Activated B cell treated with CpG ODN at 0.5 μM for 24 hours (primary cell): ENCODE data around the gene RBM39. TPM values are rescaled to one million over a fixed set of nuclear protein-coding genes. Genes with fewer than 3 reads are reported as not detected.

Experiments
- ATAC-seq: fragments of 200-7000 bp; cut with Tn5 transposase; one replicate; pipeline ENCODE4 v1.10.0; 2021; ENCODE audit warnings: low read depth, mild to moderate bottlenecking, moderate library complexity
- CTCF ChIA-PET: fragments of 350-600 bp; sonication (Branson Sonifier 250); formaldehyde crosslinking; loops from one replicate; lab custom pipeline; 2021; ENCODE audit warnings: antibody characterized with exemption; lab: Charles Lee
- POLR2A ChIA-PET: fragments of 350-600 bp; sonication (Branson Sonifier 250); formaldehyde crosslinking; loops from one replicate; lab custom pipeline; 2021; ENCODE audit warnings: antibody characterized with exemption; lab: Charles Lee
- DNase-seq: peaks from one replicate; pipeline ENCODE4 v3.0.0; 2022
- H3K27ac Mint-ChIP-seq: one replicate; pipeline ENCODE4 v1.8.0; 2020; ENCODE audit warnings: mixed read lengths
- H3K27me3 Mint-ChIP-seq: one replicate; pipeline ENCODE4 v1.8.0; 2021; ENCODE audit warnings: mixed read lengths
- H3K36me3 Mint-ChIP-seq: one replicate; pipeline ENCODE4 v1.8.0; 2021; ENCODE audit warnings: low read depth, mixed read lengths
- H3K4me1 Mint-ChIP-seq: one replicate; pipeline ENCODE4 v1.8.0; 2021; ENCODE audit warnings: mixed read lengths
- H3K4me3 Mint-ChIP-seq: one replicate; pipeline ENCODE4 v1.8.0; 2020; ENCODE audit warnings: mild to moderate bottlenecking, mixed read lengths
- H3K9me3 Mint-ChIP-seq: one replicate; pipeline ENCODE4 v1.8.0; 2020; ENCODE audit warnings: mixed read lengths
- intact Hi-C: fragments of 100-400 bp; cut with micrococcal nuclease; formaldehyde crosslinking; loops from one replicate; pipeline ENCODE4 v1.15.1; 2024
- total RNA-seq: library from RNA; stranded (reverse); gene quantifications from 2 replicates; pipeline ENCODE4 v1.2.3, GENCODE V29; 2022
- TF ChIP-seq, protein P1 (sequence below): fragments of 200-600 bp; IDR thresholded peaks from one replicate; pipeline ENCODE4 v1.8.0; 2022; ENCODE audit warnings: antibody characterized with exemption, mild to moderate bottlenecking

RBM39 gene
- total RNA-seq, 1 donor from 2014 or later, result 483 TPM

- H3K9me3 Mint-ChIP-seq, result no peaks in the 10 kb centered on the region
- ATAC-seq (no peak), DNase-seq (no peak)
- peaks cover 36% of the 10 kb centered on the region for H3K4me1 Mint-ChIP-seq
- ChIA-PET POLR2A (interaction anchor here (0.7 to 4.7 kb wide), 7 partner anchors 10 to 1558 kb away, joined by 4 to 95 read pairs (median 6); partner anchors contain the start of genes CEP250, GDF5, NFS1 and RBM39), CTCF (interaction anchor here (0.9 kb wide), 1 partner anchor 166 kb away, joined by 3 read pairs; no protein-coding TSS in a partner anchor)
- TF ChIP-seq, protein P1, sequence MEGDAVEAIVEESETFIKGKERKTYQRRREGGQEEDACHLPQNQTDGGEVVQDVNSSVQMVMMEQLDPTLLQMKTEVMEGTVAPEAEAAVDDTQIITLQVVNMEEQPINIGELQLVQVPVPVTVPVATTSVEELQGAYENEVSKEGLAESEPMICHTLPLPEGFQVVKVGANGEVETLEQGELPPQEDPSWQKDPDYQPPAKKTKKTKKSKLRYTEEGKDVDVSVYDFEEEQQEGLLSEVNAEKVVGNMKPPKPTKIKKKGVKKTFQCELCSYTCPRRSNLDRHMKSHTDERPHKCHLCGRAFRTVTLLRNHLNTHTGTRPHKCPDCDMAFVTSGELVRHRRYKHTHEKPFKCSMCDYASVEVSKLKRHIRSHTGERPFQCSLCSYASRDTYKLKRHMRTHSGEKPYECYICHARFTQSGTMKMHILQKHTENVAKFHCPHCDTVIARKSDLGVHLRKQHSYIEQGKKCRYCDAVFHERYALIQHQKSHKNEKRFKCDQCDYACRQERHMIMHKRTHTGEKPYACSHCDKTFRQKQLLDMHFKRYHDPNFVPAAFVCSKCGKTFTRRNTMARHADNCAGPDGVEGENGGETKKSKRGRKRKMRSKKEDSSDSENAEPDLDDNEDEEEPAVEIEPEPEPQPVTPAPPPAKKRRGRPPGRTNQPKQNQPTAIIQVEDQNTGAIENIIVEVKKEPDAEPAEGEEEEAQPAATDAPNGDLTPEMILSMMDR, result no peak
- H3K27ac Mint-ChIP-seq, result no peak overlapping the region
- H3K27me3 Mint-ChIP-seq, result no peaks in the 10 kb centered on the region
- peak overlapping the region; percentile 24 for H3K4me3 Mint-ChIP-seq
- H3K36me3 Mint-ChIP-seq, result peaks cover 47% of the 10 kb centered on the region
- intact Hi-C loops, result loop anchor here (2.0 kb wide), 2 partner anchors 107 to 289 kb away; partner anchors contain the start of genes PHF20 and SCAND1
Measured at GRCh38 chr20:35665949-35666288, 76.1 kb downstream of the RBM39 start.

DNA sequence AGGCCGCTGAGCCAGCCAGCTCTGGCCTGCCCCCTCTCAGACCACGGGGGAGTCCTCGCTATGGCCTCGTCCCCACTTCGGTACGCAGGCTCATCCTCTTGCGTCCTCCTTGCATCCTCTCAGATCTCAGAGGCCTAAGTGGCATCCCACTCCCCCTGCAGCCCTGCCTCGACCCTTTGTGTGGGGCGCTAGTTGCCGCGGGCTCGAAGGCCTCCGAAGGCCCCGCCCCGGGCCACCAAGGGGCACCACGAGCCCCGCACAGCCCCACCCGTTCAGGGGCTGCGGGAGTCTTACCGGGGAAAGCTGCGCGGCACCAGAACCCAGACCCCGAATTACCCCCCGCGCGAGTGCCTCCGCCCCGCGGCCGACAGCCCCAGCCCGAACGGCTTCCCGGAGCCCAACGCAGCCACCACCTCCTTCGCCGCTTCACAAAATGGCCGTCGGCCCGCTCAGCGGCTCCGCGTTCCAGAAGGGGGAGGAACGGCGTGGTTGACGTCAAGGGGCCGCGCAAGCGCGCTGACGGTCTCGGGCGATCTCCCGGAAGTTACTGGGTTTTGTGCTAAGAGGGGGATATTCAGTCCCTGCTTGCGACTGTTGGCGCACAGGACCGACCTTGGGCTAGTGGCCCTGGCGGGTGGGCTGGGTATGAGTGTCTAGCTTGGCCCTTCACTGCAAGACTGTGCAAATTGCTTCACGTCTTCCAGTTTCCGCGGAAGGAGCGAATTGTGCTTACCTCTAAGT lies 77.4 kb downstream of the RBM39 start, which contains the start of the genes CPNE1 and RBM12:
TSS of gene CPNE1 (minus strand) at position 435 of the 741 bp plus-strand sequence. CDS start 31,977 bp downstream, outside the sequence.
TSS of gene RBM12 (minus strand) at position 435 of the 741 bp plus-strand sequence. CDS start 9,578 bp downstream, outside the sequence.
- no peaks in the 10 kb centered on the region for H3K27me3 Mint-ChIP-seq
- peaks cover 35% of the 10 kb centered on the region for H3K36me3 Mint-ChIP-seq
- POLR2A ChIA-PET, result interaction anchor here (0.6 to 4.7 kb wide), 27 partner anchors 9 to 1932 kb away, joined by 3 to 95 read pairs (median 5); partner anchors contain the start of genes CEP250, ERGIC3, MMP24OS and NFS1
- H3K4me3 Mint-ChIP-seq, result peak within 1 kb of the TSS; percentile 94
- ATAC-seq (peak; percentile 77), DNase-seq (peak; percentile 94)
- no peaks in the 10 kb centered on the region for H3K9me3 Mint-ChIP-seq
- H3K4me1 Mint-ChIP-seq, result peaks cover 49% of the 10 kb centered on the region
- intact Hi-C loops, result loop anchor here (1.0 to 5.0 kb wide), 7 partner anchors 35 to 290 kb away; partner anchors contain the start of genes NFS1, PHF20, RBM39 and ROMO1
- TF ChIP-seq, protein P1, result no peak
- H3K27ac Mint-ChIP-seq, result peak within 1 kb of the TSS; percentile 99
- CTCF ChIA-PET, result interaction anchor here (1.2 to 1.4 kb wide), 2 partner anchors 46 to 61 kb away, joined by 3 to 7 read pairs; no protein-coding TSS in a partner anchor

DNA sequence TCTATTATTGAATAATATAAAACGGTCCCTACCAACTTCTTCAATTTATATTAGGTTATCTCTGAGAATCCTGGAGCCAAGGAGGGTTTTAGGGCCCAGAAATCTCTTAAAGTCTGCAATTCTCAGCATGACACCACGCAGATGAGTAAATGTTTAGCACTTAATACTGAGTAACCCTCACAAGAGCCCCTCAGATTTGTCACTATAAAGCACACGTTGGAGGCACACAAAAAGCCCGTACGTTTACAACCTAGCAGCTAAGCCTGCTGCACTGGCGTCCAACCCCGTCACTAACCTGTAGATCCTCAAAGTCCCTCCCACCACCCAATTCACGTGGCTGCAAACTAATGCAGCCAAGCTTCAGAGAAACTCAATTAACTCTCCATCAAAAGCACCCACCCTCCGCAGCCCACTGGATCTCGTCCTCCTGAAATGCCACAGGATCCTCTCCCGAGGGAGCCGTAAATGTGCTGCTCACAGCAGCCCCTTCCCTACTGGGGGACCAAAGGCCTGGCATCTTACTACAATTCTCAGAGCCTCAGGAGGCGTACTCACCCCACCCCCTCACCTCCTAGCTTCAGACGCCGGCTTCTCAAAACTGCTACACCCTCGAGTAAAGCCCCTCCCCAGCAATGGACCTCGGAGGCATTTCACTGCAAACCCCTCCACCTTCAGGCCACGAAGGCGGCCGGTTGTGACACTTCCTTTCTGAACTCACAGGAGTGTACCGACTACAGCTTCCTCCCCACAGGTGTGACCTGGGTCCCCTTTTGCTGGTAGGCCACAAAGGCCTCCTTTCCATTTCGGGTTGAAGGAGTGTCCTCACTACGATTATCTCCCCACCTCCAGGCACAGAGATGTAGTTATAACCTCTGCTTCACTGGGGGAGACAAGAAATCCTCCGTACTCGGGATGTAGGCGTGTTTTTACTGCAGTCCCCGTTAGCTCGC lies 78.3 kb downstream of the RBM39 start:
- DNase-seq (peak; percentile 51), ATAC-seq (peak; percentile 48)
- Mint-ChIP-seq H3K4me3 (peak overlapping the region; percentile 94), H3K9me3 (no peaks in the 10 kb centered on the region), H3K27ac (peak overlapping the region; percentile 99), H3K4me1 (peaks cover 56% of the 10 kb centered on the region), H3K27me3 (no peaks in the 10 kb centered on the region), H3K36me3 (peaks cover 30% of the 10 kb centered on the region)
- ChIA-PET CTCF (interaction anchor here (1.2 to 1.4 kb wide), 3 partner anchors 45 to 200 kb away, joined by 3 to 7 read pairs (median 4); no protein-coding TSS in a partner anchor), POLR2A (interaction anchor here (0.6 to 4.7 kb wide), 30 partner anchors 8 to 1342 kb away, joined by 3 to 95 read pairs (median 5); partner anchors contain the start of genes EIF6, ERGIC3, MMP24OS and NFS1)
- TF ChIP-seq, protein P1, result no peak
- intact Hi-C loops, result loop anchor here (1.0 to 5.0 kb wide), 7 partner anchors 36 to 291 kb away; partner anchors contain the start of genes NFS1, PHF20, RBM39 and ROMO1

- intact Hi-C loops, result loop anchor here (5.0 kb wide), 1 partner anchor 60 kb away; no protein-coding TSS in a partner anchor
- H3K4me3 Mint-ChIP-seq, result peak overlapping the region; percentile 94
Measured at GRCh38 chr20:35662551-35662950, 79.5 kb downstream of the RBM39 start.

More at GRCh38 chr20:35662551-35662950, 79.5 kb downstream of the RBM39 start:
- Mint-ChIP-seq H3K27me3 (no peaks in the 10 kb centered on the region), H3K9me3 (no peaks in the 10 kb centered on the region), H3K36me3 (peaks cover 22% of the 10 kb centered on the region), H3K4me1 (peaks cover 65% of the 10 kb centered on the region), H3K27ac (peak overlapping the region; percentile 2)
- no peak for DNase-seq
- ATAC-seq, result no peak
- ChIA-PET POLR2A (interaction anchor here (1.3 to 4.7 kb wide), 5 partner anchors 43 to 291 kb away, joined by 3 to 95 read pairs (median 28); partner anchors contain the start of genes RBM39, SCAND1 and SPAG4), CTCF (interaction anchor here (1.3 kb wide), 1 partner anchor 199 kb away, joined by 4 read pairs; no protein-coding TSS in a partner anchor)
- TF ChIP-seq, protein P1, result no peak
